Breast epithelium (tissue), 3 donors: ENCODE results near the gene ATL2.

Experiments used
- CTCF ChIP-seq, 3 donors: fragments of 450-650 bp; IDR thresholded peaks; one replicate each; pipeline ENCODE4 v1.5.1; 2016 to 2017; ENCODE audit warnings: antibody characterized with exemption in 3 of 3, mild to moderate bottlenecking in 3 of 3, moderate library complexity in 3 of 3
- POLR2A ChIP-seq: fragments of 450-650 bp; IDR thresholded peaks from one replicate; pipeline ENCODE4 v1.6.1; 2016; ENCODE audit warnings: antibody characterized with exemption, mild to moderate bottlenecking, moderate library complexity

GRCh38 chr2:38417745-38418689, 40.9 kb upstream of the ATL2 start:
- TF ChIP-seq POLR2A (no peak), CTCF (IDR thresholded peaks at IDR 0.05) (no peak)
